ENCODE results near the gene MYBPH. TPM values are rescaled to one million over a fixed set of nuclear protein-coding genes. Genes with fewer than 3 reads are reported as not detected.

Gene MYBPH
- total RNA-seq, 1 experiment from 2014 or later, result not detected

GRCh38 chr1:203189951-203190352 lies 14.3 kb upstream of the MYBPH start:
- intact Hi-C loops (cut with micrococcal nuclease; ENCODE audit: unreplicated experiment), result no loop called here
- Histone ChIP-seq H3K27me3 (replicated peaks; ENCODE audit: insufficient read depth, low read depth, low read length, poor library complexity) (no peaks in the 10 kb centered on the region), H3K9me3 (ENCODE audit: low read depth, low read length, poor library complexity, severe bottlenecking) (no peaks in the 10 kb centered on the region), H3K4me1 (ENCODE audit: insufficient read depth, low read length, poor library complexity, severe bottlenecking) (no peaks in the 10 kb centered on the region), H3K4me3 (ENCODE audit: low read depth, low read length, poor library complexity, severe bottlenecking) (no peak overlapping the region), H3K36me3 (ENCODE audit: insufficient read depth, low read length, poor library complexity, severe bottlenecking) (no peaks in the 10 kb centered on the region), H3K27ac (ENCODE audit: low read depth, low read length, poor library complexity, severe bottlenecking) (no peak overlapping the region)
- no TSS peak for BruUV-seq (replicated peaks)
- DNase-seq (ENCODE audit: low spot score), result no peak
- TF ChIP-seq CTCF (conservative IDR thresholded peaks at IDR 0.05; ENCODE audit: low read depth, low read length), result no peak
- no peak for TF ChIP-seq EZH2 (IDR thresholded peaks at IDR 0.05; ENCODE audit: borderline replicate concordance, low read depth, low read length, poor library complexity, severe bottlenecking)
- ChIA-PET CTCF (interaction anchor here (0.6 kb wide), 1 partner anchor 151 kb away, joined by 3 read pairs; no protein-coding TSS in a partner anchor), POLR2A (ENCODE audit: low non-redundant PET) (no interaction called here)

DNA sequence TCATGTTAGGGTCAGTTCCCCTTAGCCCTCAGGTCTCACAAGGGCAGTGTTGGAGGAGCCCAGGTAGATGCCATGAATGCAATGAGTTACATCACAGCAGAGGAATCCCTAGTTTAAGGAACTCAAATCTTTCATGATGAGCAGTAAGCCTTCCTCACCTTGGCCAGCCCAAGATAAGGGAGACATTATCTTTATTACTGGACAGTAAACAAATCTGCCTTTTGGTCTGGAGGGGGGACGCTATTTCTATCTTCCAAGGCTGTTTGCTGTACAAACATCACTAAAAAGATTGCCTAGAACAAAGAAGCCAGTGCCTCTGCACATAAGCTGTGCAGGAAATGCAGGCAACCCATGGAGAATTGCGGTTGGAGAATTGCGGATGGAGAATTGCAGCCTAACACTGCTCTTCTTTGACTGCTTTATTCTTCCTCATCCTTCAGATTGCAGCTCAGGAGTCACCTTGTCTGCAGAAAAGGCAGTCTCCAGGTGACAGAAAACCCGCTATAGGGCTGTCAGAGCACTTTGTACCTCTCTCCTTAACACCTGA lies 13.1 kb upstream of the MYBPH start:
- BruUV-seq (replicated peaks), result no TSS peak
- intact Hi-C loops (cut with micrococcal nuclease; ENCODE audit: unreplicated experiment), result no loop called here
- Histone ChIP-seq H3K4me3 (ENCODE audit: low read depth, low read length, poor library complexity, severe bottlenecking) (no peak overlapping the region), H3K4me1 (ENCODE audit: insufficient read depth, low read length, poor library complexity, severe bottlenecking) (no peaks in the 10 kb centered on the region), H3K36me3 (ENCODE audit: insufficient read depth, low read length, poor library complexity, severe bottlenecking) (no peaks in the 10 kb centered on the region), H3K27me3 (replicated peaks; ENCODE audit: insufficient read depth, low read depth, low read length, poor library complexity) (no peaks in the 10 kb centered on the region), H3K9me3 (ENCODE audit: low read depth, low read length, poor library complexity, severe bottlenecking) (no peaks in the 10 kb centered on the region), H3K27ac (ENCODE audit: low read depth, low read length, poor library complexity, severe bottlenecking) (no peak overlapping the region)
- no peak for TF ChIP-seq EZH2 (IDR thresholded peaks at IDR 0.05; ENCODE audit: borderline replicate concordance, low read depth, low read length, poor library complexity, severe bottlenecking)
- no peak for TF ChIP-seq CTCF (conservative IDR thresholded peaks at IDR 0.05; ENCODE audit: low read depth, low read length)
- ChIA-PET CTCF (no interaction called here), POLR2A (ENCODE audit: low non-redundant PET) (no interaction called here)
- no peak for DNase-seq (ENCODE audit: low spot score)

GRCh38 chr1:203187689-203188264 lies 12.2 kb upstream of the MYBPH start:
- TF ChIP-seq CTCF (conservative IDR thresholded peaks at IDR 0.05; ENCODE audit: low read depth, low read length) (no peak), EZH2 (IDR thresholded peaks at IDR 0.05; ENCODE audit: borderline replicate concordance, low read depth, low read length, poor library complexity, severe bottlenecking) (no peak)
- no peak overlapping the region for H3K4me3 ChIP-seq (ENCODE audit: low read depth, low read length, poor library complexity, severe bottlenecking)
- H3K27me3 ChIP-seq (replicated peaks; ENCODE audit: insufficient read depth, low read depth, low read length, poor library complexity), result no peaks in the 10 kb centered on the region
- no peak overlapping the region for H3K27ac ChIP-seq (ENCODE audit: low read depth, low read length, poor library complexity, severe bottlenecking)
- ChIA-PET POLR2A (ENCODE audit: low non-redundant PET) (no interaction called here), CTCF (no interaction called here)
- H3K36me3 ChIP-seq (ENCODE audit: insufficient read depth, low read length, poor library complexity, severe bottlenecking), result no peaks in the 10 kb centered on the region
- H3K9me3 ChIP-seq (ENCODE audit: low read depth, low read length, poor library complexity, severe bottlenecking), result no peaks in the 10 kb centered on the region
- BruUV-seq (replicated peaks), result no TSS peak
- intact Hi-C loops (cut with micrococcal nuclease; ENCODE audit: unreplicated experiment), result no loop called here
- DNase-seq (ENCODE audit: low spot score), result no peak
- no peaks in the 10 kb centered on the region for H3K4me1 ChIP-seq (ENCODE audit: insufficient read depth, low read length, poor library complexity, severe bottlenecking)
